Keratinocyte (primary cell): Measurements from ENCODE around the gene NIPAL4.

Source experiments
- CTCF ChIP-seq, 3 experiments: IDR thresholded peaks in 1 of 3; conservative IDR thresholded peaks in 1 of 3; optimal IDR thresholded peaks in 1 of 3; 2 replicates in 2 of 3; 3 replicates in 1 of 3; pipeline versions ENCODE3 to v1.5.1; 2011; ENCODE audit warnings: low read length in 3 of 3, mild to moderate bottlenecking in 3 of 3, moderate library complexity in 2 of 3, control low read depth in 1 of 3, inconsistent platforms in 1 of 3; ENCODE audit not compliant: insufficient read depth in 2 of 3; ENCODE audit errors: extremely low read depth in 1 of 3
- EZH2 ChIP-seq: IDR thresholded peaks from one replicate; pipeline ENCODE4 v1.6.1; 2012; ENCODE audit warnings: inconsistent platforms, mild to moderate bottlenecking, low read length, moderate library complexity

GRCh38 chr5:157513182-157513581 is 53.2 kb downstream of the NIPAL4 start:
- no peak for TF ChIP-seq CTCF (optimal IDR thresholded peaks at IDR 0.05 in 1 of 3, IDR thresholded peaks at IDR 0.05 in 1 of 3, conservative IDR thresholded peaks at IDR 0.05 in 1 of 3; ENCODE audit: extremely low read depth in 1 of 3, insufficient read depth in 2 of 3, low read length in 3 of 3)
- no peak for TF ChIP-seq EZH2
